HTR-8/SVneo (cell line): ENCODE data around the gene COQ8B.
"Not testable (repeated sequence)": the region's sequence is repeated elsewhere in the genome, so short reads cannot be mapped to it uniquely, and the experiment has no call there.

Experiments
- DNase-seq: peaks from one replicate; pipeline ENCODE4 v3.0.0; 2011; ENCODE audit warnings: low spot score, mixed read lengths; ENCODE audit not compliant: insufficient read length
- FAIRE-seq: peaks from 2 replicates; lab custom pipeline; 2011; peaks lifted over from hg19 to GRCh38; lab: Jason Lieb, UNC

The COQ8B gene

DNA sequence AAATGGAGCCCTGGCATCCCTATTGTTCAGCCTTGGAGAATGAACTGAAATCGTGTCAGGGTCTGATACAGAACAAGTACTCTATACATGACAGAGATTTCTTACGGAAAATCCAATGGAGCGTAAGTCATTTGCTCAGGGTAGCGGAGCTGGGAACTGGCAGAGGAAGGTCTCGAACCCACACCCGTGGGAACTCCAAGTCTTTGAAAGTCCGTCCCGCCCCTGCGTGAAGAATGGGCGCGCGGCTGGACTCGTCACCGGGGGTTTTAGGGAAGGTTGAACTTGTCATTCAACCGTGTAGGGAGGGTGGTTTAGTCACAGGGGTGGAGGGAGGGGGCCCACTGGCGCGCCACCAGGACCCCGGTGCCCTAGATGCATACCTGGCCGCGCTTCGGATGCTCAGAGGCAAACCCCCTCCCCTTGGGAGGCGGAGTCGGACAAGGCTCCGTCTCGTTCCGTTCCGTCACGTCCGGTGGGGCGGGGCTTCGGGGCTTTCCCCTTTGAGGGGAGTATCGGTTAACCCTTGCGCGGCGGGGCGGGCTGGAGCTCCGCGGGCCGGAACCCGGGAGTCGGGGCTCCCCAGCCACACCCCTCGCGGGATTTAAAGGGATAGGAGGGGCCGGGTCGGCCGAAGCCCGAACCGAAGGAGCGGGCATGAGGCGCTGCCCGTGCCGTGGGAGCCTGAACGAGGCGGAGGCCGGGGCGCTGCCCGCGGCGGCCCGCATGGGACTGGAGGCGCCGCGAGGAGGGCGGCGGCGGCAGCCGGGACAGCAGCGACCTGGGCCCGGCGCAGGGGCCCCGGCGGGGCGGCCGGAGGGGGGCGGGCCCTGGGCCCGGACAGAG lies at the start of gene COQ8B, which contains the start of gene ITPKC:
COQ8B (minus strand) TSS at position 405 of the 843 bp plus-strand sequence. CDS start 2,254 bp downstream, outside the sequence.
ITPKC (plus strand) TSS at position 631 of the 843 bp plus-strand sequence; CDS start at position 655, 24 bp downstream.
- peak; percentile 70 for FAIRE-seq
- DNase-seq, result peak; percentile 93

DNA sequence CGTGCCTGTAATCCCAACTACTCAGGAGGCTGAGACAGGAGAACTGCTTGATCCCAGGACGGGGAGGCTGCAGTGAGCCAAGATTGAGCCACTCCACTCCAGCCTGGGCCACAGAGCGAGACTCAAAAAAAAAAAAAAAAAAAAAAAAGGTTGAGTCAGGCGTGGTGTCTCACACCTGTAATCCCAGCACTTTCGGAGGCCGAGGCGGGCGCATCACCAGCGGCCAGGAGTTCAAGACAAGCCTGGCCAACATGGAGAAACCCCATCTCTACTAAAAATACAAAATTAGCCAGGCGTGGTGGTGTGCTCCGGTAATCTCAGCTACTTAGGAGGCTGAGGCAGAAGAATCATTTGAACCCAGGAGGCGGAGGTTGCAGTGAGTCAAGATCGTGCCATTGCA lies 49.7 kb upstream of the COQ8B start:
- not testable (repeated sequence) for FAIRE-seq

DNA sequence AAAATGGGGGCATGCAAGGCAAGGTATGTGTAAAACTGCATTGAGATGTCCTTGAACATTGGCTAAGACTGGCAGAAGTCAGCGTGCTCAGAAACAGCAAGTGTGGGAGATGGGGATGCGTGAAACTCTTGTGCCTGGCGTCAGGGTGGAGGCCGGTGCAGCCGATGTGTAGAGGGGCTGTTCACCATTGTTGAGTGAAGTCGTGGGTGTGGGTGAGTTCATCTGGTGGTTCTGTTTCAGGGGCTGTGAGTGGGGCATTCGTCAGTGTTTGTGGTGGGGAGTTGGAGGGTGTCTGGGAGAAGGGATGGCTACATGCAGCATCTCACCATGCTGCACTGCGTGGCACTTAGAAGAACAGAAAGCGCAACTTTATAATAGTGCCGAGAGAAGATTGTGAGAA lies 47.3 kb upstream of the COQ8B start:
- FAIRE-seq (no peak), DNase-seq (no peak)

More for the DNA sequence above, 49.7 kb upstream of the COQ8B start:
- DNase-seq, result not testable (repeated sequence)

DNA sequence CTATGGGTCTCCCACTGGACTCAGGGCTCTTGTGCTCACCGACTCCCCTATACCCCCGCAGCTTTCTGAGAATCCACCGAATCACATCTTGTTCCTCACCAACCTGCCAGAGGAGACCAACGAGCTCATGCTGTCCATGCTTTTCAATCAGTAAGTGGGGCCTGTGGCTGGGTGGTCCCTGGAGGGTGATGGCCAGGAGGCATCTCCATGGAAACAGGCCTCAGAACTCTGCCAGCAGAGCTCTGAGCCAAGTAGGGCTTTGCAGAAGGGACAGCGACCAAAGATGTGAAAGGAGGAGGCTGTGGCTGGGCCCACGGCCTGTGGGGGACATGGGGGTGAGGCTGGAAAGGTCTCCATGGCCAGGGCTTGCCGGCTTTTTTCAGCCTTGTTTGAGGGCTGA lies 46.8 kb upstream of the COQ8B start:
- DNase-seq (no peak), FAIRE-seq (no peak)

DNA sequence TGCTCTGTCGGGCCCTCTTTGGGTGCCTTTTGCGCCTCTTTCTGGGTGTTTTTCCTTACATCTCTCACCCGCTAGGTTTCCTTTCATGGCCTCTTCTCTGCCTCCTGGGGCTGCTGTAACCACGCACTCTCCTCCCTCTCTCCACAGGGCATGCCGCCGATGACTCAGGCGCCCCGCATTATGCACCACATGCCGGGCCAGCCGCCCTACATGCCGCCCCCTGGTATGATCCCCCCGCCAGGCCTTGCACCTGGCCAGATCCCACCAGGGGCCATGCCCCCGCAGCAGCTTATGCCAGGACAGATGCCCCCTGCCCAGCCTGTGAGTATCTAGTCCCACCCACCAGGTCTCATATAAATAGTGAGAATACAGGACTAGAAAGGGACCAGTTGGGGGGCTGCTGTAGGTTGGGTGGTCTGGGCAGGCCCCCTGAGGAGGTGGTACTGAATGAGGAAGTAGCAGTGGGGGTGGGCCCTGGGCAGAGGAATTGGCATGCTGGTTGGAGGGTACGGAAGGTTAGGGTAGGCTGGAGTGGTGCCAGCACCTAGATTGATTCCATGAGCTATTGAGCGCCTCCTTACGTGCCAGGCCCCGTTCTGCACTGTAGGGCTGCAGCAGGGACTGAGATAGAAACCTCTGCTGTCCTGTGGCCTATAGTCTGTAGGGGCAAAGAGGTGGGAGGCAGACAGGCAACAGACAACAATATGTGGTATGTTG lies 46.2 kb upstream of the COQ8B start:
- FAIRE-seq, result no peak
- DNase-seq, result no peak

DNA sequence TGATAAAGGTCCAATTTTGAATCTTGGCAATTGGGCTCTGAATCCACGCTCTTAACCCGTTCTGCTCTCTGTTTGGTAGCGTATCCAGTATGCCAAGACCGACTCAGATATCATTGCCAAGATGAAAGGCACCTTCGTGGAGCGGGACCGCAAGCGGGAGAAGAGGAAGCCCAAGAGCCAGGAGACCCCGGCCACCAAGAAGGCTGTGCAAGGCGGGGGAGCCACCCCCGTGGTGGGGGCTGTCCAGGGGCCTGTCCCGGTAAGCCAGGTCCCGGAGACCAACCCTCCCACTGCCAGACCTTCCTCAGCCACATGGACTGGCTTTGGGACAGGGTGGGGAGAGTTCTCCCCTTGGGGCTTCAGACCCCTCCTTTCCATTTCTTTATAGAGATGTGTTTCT lies 42.7 kb upstream of the COQ8B start:
- no peak for DNase-seq
- no peak for FAIRE-seq

DNA sequence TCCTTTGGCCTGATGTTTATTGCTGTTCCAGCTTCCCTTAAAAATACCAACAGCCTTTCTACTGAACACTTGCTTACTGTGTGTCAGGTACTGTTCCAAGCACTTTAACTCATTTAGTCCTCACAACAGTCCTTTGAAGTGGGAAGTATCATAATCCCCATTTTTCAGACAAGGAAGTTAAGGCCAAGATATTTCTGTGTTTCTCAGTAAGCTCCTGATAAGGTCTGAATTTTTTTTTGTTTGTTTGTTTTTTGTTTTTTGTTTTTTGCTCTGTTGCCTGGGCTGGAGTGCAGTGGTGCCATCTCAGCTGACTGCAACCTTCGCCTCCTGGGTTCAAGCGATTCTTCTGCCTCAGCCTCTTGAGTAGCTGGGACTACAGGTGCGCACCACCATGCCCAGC lies 41.8 kb upstream of the COQ8B start:
- FAIRE-seq, result no peak

DNA sequence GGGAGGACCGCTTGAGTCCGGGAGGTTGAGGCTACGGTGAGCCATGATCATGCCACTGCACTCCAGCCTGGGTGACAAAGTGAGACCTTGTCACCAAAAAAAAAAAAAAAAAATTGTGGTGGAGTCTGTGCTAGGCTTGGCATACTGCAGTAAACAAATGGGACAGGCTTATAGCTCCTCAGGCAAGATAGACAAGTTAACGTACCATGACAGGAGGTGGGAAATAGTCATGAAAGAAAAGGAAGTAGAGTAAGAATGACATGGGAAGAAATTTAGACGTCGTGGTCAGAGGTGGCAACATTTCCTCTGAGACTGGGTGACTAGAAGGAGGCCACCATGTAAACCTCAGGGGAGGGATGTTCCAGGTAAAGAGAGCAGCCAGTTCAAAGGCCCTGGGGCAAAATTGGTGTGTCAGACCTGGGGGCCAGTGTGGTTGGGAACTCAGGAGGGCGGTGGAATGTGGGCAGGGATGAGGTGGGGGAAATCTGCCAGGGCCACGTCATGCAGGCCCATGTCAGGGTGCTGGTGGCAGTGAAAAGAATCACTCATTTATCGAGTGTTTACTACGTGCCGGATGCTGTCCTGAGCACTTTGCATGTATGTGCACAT lies 39.9 kb upstream of the COQ8B start:
- FAIRE-seq, result no peak

More for the DNA sequence above, 41.8 kb upstream of the COQ8B start:
- DNase-seq, result no peak

DNA sequence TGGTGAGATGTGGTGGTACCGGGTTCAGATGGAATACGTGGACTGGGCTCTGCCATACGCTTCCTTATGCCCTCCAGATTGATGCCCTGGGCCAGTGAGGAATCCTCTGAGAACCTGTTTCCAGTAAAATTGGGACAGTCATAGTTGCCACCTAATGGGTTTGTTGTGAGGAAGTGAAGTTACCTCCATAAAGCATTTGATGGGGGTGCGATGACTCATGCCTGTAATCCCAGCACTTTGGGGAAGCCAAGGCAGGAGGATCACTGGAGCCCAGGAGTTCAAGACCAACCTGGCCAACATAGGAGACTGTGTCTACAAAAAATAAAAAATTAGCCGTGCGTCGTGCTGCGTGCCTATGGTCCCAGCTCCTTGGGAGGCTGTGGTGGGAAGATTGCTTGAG lies 39.1 kb upstream of the COQ8B start:
- FAIRE-seq, result no peak
- DNase-seq, result no peak

More for the DNA sequence above, 39.9 kb upstream of the COQ8B start:
- DNase-seq, result no peak

DNA sequence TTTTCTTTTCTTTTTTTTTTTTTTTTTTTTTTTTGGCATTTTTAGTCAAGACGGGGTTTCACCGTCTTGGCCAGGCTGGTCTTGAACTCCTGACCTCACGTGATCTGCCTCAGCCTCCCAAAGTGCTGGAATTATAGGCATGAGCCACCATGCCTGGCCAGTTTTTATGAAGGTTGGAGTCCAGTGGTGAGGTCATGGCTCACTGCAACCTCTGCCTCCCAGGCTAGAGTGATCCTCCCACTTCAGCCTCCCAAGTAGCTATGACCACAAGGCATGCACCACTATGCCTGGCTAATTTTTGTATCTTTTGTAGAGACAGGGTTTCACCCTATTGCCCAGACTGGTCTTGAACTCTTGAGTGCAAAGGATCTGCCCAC lies 38.5 kb upstream of the COQ8B start:
- FAIRE-seq, result no peak

DNA sequence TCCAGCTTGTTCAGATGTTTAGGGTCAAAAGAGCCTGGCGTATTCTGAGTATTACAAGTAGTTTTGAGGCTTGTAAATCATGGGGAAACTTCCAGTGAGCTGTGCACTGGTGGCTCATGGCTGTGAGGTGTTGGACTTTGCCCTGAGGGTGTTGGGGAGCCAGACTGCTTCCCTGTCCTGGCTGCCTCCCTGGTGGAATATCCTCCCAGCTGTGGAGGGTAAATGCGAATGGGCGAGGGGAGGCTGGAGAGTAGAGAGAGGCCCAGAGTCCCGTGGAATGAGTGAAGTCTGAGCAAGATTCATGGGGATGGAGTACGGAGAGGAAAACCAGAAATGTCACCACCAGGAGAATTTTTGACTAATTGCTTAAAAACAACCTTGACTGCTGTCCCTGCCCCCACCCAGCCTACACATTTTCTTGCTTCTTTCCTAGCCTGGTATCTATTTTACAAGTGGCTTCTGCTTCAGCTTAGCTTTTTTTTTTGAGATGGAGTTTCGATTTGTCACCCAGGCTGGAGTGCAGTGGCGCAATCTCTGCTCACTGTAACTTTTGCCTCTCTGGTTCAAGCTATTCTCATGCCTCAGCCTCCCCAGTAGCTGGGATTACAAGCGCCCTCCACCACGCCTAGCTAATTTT lies 38.0 kb upstream of the COQ8B start:
- DNase-seq, result no peak
- no peak for FAIRE-seq

More for the DNA sequence above, 38.5 kb upstream of the COQ8B start:
- DNase-seq, result no peak

DNA sequence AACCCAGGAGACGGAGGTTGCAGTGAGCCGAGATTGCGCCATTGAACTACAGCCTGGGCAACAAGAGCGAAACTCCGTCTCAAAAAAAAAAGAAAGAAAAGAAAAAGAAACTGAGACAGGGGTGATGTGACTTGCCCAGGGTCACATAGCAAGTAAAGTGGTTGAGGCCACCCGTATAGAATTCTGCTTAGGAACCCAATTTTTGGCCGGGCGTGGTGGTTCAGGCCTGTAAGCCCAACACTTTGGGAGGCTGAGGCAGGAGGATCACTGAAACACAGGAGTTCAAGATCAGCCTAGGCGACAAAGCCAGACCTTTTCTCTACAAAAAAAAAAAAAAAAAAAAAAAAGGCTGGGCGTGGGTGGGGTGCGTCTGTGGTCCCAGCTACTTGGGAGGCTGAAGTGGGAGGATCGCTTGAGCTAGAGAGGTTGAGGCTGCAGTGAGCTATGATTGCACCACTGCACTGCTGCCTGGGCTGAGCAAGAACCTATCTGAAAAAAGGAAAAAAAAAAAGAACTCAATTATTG lies 35.6 kb upstream of the COQ8B start:
- DNase-seq, result no peak
- FAIRE-seq, result no peak

DNA sequence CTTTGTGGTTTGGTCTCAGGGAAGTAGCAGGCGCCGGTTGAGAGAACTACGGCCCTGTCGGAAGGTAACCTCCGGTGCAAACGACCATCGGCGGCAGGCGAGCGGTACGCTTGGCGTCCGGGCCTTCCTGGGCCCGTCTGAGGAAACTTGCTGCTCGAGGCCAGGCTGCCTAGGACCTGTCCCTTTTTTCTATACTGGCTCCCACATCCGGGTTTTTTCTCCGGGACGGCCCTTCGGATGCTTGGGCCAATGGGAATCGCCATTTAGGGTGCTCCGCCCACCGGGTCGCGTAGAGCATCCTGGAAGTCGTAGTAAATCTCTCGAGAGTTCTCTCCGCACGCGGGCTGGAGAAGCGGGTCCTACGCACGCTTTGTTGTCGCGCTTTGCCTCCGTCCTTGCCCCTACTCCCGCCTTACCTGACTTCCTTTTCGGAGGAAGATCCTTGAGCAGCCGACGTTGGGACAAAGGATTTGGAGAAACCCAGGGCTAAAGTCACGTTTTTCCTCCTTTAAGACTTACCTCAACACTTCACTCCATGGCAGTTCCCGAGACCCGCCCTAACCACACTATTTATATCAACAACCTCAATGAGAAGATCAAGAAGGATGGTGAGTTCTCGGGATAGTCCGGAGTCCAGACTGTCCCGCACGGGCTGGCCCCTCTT lies 34.3 kb upstream of the COQ8B start, which contains the start of gene SNRPA:
SNRPA (plus strand) TSS at position 330 of the 664 bp plus-strand sequence; CDS start at position 536, 206 bp downstream.
- DNase-seq (peak; percentile 95), FAIRE-seq (peak; percentile 51)

DNA sequence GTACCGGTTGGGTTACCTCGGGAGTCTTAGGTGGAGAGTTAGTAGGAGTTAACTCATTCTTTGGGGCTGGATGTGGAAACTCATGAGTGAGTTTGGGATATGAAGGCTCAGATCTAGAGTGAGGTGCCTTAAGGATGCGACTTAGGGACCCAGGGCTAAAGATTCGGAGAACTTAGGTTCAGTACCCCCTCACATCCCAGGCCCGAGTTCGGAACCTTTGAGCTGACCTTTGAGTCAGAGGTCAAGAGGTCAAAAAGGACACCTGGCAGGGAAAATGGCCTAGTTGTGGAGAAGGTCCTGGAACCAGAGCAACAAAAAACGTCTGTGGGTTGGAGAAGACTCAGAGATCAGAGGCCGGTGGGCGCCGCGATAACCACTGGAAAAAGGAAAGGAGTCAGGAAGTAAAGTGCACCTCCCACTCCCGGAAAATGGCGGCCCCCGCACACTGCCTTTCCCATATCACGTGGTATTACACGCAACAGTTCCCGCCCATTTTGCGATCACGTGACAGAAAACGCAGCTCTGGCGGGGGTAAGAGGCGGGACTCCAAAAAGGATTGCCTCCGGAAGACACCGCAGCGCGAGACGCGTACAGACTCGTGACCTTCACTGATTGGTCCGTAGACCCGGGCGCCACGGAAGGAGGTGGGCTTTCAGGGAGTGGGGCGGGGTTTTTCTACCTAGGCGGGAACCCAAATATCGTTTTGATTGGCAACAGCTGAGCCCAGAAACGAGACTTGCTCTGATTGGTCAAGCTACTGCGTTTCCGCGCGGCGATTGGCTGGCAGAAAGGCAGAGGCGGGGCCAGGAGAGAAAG lies 33.6 kb upstream of the COQ8B start, which contains the start of gene ACTMAP:
ACTMAP (minus strand) TSS at position 420 of the 816 bp plus-strand sequence. CDS start 674 bp downstream, outside the sequence.
- DNase-seq, result peak; percentile 98

DNA sequence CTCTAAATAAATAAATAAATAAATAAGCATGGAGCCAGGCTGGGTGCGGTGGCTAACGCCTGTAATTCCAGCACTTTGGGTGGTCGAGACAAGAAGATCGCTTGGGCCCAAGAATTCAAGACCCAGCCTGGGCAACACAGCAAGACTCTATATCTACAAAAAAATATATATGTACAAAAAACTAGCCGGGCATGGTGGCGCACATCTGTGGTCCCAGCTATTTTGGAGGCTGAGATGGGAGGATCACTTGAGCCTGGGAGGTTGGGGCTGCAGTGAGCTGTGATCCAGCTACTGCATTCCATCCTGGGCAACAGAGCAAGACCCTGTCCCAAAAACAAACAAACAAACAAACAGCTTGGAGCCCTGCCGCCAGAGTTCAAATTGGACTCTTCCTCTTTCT lies 30.9 kb upstream of the COQ8B start:
- DNase-seq, result no peak
- FAIRE-seq, result no peak

More for the DNA sequence above, 33.6 kb upstream of the COQ8B start, which contains the start of gene ACTMAP:
- FAIRE-seq, result peak; percentile 88

DNA sequence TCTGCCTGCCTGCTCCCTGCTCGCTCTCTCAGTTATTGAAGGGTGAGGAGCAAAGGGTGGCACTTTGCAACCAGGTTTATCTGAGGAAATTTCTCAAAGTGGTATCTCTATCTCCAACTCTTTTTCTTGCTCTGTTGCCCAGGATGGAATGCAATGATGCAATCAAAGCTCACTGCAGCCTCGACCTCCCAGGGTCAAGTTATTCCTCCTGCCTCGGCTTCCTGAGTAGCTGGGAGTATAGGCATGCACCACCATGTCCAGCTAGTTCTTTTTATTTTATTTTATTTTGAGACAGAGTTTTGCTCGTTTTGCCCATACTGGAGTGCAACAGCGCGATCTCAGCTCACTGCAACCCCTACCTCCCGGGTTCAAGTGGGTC lies 28.7 kb upstream of the COQ8B start:
- DNase-seq (no peak), FAIRE-seq (no peak)

DNA sequence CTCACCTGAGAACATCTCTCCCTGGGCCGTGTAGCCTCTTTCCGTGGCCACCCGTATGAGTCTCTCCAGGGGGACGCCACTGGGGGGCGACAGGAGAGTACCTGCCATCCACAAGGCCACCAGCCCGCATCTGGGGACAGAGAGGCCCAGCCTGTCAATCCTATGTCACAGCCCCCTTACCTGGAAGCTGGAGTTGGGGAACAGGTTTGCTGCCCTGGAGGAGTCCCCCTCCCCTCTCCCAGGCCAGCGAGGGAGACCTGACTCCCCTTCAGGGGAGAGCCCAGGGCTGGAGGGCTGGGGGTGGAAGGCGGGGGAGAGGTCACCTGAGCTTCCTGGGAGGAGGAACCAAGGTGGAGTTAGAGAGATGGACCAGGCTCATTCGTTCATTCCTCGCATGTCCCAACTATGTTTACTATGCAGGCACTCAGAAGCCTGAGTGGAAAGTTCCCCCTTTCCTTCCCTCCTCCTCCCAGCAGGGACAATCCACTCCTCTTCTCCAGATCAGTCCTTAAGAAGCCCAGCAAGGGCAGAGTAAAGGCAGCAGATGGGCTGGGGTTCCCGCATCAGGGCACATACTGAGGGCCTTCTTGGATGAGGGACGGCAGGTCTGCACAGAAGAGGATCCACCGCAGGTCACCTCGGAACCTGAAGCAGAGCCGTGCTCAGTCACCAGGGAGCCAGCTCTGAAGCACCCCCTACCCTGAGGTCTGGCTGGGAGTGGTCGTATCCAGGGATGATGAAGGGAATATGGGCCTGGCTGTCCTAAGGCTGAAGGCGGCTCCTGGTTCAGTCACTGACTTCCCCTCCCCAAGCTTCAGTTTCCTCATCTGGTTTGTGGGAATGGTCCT lies 28.1 kb upstream of the COQ8B start:
- FAIRE-seq (no peak), DNase-seq (no peak)
